ENCODE measurements around the gene GORASP1.

DNA sequence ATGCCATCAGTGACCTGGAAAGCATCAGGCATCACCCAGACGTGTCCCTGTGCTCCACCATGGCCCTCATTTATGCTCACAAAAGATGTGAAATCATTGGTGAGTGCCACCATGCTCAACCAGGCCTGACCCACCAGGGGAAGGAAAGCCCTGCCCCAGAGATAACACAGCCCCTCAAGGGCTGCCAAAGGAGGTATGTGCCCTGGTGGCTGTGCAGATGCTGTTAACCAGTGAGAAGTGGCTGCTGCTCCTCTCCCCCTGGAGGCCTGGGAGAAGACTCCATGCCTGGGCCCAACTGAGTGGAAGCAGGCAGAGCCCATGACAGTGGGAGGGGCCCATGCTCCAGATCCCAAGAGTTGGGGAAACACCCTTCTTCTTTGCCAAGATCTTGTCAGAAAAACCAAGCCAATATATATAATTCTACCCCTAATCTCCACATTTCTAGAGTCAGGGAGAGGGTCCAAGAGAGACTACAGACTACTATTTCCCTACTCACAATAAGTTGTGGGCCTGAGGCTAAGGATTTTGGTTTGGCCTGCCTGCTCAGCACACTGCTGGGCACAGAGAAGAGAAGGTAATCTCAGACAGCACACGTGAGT lies 2.7 kb upstream of the GORASP1 start:
- TF ChIP-seq, protein P1, sequence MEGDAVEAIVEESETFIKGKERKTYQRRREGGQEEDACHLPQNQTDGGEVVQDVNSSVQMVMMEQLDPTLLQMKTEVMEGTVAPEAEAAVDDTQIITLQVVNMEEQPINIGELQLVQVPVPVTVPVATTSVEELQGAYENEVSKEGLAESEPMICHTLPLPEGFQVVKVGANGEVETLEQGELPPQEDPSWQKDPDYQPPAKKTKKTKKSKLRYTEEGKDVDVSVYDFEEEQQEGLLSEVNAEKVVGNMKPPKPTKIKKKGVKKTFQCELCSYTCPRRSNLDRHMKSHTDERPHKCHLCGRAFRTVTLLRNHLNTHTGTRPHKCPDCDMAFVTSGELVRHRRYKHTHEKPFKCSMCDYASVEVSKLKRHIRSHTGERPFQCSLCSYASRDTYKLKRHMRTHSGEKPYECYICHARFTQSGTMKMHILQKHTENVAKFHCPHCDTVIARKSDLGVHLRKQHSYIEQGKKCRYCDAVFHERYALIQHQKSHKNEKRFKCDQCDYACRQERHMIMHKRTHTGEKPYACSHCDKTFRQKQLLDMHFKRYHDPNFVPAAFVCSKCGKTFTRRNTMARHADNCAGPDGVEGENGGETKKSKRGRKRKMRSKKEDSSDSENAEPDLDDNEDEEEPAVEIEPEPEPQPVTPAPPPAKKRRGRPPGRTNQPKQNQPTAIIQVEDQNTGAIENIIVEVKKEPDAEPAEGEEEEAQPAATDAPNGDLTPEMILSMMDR (conservative IDR thresholded peaks at IDR 0.05; ENCODE audit: low read depth in 2 of 2), result no peak
- TF ChIP-seq EZH2 (IDR thresholded peaks at IDR 0.05; ENCODE audit: low read depth, unreplicated experiment), result no peak
